HEK293 (cell line): Measurements from ENCODE around the gene ACKR3.

Experiments used
- CTCF ChIA-PET: fragments of 350-600 bp; formaldehyde crosslinking; extraction: SDS; loops from one replicate; lab custom pipeline; 2021; ENCODE audit warnings: antibody characterized with exemption; lab: Yijun Ruan, JAX
- POLR2A ChIA-PET: fragments of 300-600 bp; formaldehyde crosslinking; extraction: SDS; loops from one replicate; lab custom pipeline; 2020; ENCODE audit warnings: antibody characterized with exemption, inconsistent platforms; lab: Yijun Ruan, JAX
- H3K27ac ChIP-seq: fragments of 200-500 bp; sonication (Bioruptor generic); 2 replicates; pipeline ENCODE4 v1.5.1; 2014; ENCODE audit warnings: low read depth, low read length, control low read depth, inconsistent platforms; ENCODE audit errors: extremely low read depth
- H3K36me3 ChIP-seq, 2 experiments: fragments of 200-500 bp in 1 of 2; sonication (Bioruptor generic) in 1 of 2; 1 replicate in 1 of 2; 2 replicates in 1 of 2; pipeline ENCODE4 v1.5.1; 2014 to 2017; ENCODE audit warnings: inconsistent platforms in 2 of 2, low read length in 2 of 2; ENCODE audit not compliant: control insufficient read depth in 2 of 2, insufficient read depth in 1 of 2
- H3K4me1 ChIP-seq: fragments of 200-500 bp; sonication (Bioruptor generic); 2 replicates; pipeline ENCODE4 v1.5.1; 2014; ENCODE audit warnings: mild to moderate bottlenecking, low read length, inconsistent platforms; ENCODE audit not compliant: control insufficient read depth, insufficient read depth
- H3K4me3 ChIP-seq: 2 replicates; pipeline ENCODE4 v1.5.1; 2011; ENCODE audit warnings: low read depth, mild to moderate bottlenecking, control low read depth, low read length, moderate library complexity
- H3K9me3 ChIP-seq: fragments of 200-500 bp; sonication (Bioruptor generic); 2 replicates; pipeline ENCODE4 v1.5.1; 2014; ENCODE audit warnings: low read depth, low read length, inconsistent platforms; ENCODE audit not compliant: control insufficient read depth, insufficient read depth
- PRDM2 ChIP-seq: fragments of 450-650 bp; formaldehyde crosslinking; IDR thresholded peaks from 2 replicates; pipeline ENCODE4 v1.5.1; 2016; ENCODE audit warnings: missing biosample characterization, missing genetic modification characterization, borderline replicate concordance
- RBAK ChIP-seq: fragments of 450-650 bp; formaldehyde crosslinking; IDR thresholded peaks from 2 replicates; pipeline ENCODE4 v1.5.1; 2016; ENCODE audit warnings: missing biosample characterization, missing genetic modification characterization
- SCRT1 ChIP-seq: fragments of 450-650 bp; formaldehyde crosslinking; IDR thresholded peaks from 2 replicates; pipeline ENCODE4 v1.5.1; 2016; ENCODE audit warnings: missing biosample characterization, missing genetic modification characterization, borderline replicate concordance
- SETDB1 ChIP-seq: IDR thresholded peaks from one replicate; pipeline ENCODE4 v1.6.1; 2017; ENCODE audit warnings: mild to moderate bottlenecking, low read length, moderate library complexity, mixed read lengths; ENCODE audit not compliant: insufficient read length
- YY1 ChIP-seq: fragments of 450-650 bp; formaldehyde crosslinking; IDR thresholded peaks from 2 replicates; pipeline ENCODE4 v1.5.1; 2018; ENCODE audit warnings: missing biosample characterization, missing genetic modification characterization
- ZBTB1 ChIP-seq: fragments of 450-650 bp; formaldehyde crosslinking; IDR thresholded peaks from 2 replicates; pipeline ENCODE4 v1.5.1; 2016; ENCODE audit warnings: missing biosample characterization, missing genetic modification characterization
- ZBTB20 ChIP-seq: fragments of 450-650 bp; formaldehyde crosslinking; IDR thresholded peaks from 2 replicates; pipeline ENCODE4 v1.5.1; 2016; ENCODE audit warnings: missing biosample characterization, missing genetic modification characterization
- ZNF146 ChIP-seq: fragments of 450-650 bp; formaldehyde crosslinking; IDR thresholded peaks from 2 replicates; pipeline ENCODE4 v1.5.1; 2016; ENCODE audit warnings: missing biosample characterization, missing genetic modification characterization
- ZNF214 ChIP-seq: fragments of 450-650 bp; formaldehyde crosslinking; IDR thresholded peaks from 2 replicates; pipeline ENCODE4 v1.5.1; 2017; ENCODE audit warnings: missing biosample characterization, mild to moderate bottlenecking, missing genetic modification characterization, borderline replicate concordance
- ZNF24 ChIP-seq: fragments of 450-650 bp; formaldehyde crosslinking; IDR thresholded peaks from 2 replicates; pipeline ENCODE4 v1.5.1; 2016; ENCODE audit warnings: missing biosample characterization, missing genetic modification characterization
- ZNF292 ChIP-seq: fragments of 450-650 bp; formaldehyde crosslinking; IDR thresholded peaks from 2 replicates; pipeline ENCODE4 v1.5.1; 2016; ENCODE audit warnings: low read depth, missing biosample characterization, missing genetic modification characterization, borderline replicate concordance
- ZNF514 ChIP-seq: fragments of 450-650 bp; formaldehyde crosslinking; IDR thresholded peaks from 2 replicates; pipeline ENCODE4 v1.5.1; 2016; ENCODE audit warnings: missing biosample characterization, missing genetic modification characterization
- ZNF530 ChIP-seq: fragments of 450-650 bp; formaldehyde crosslinking; IDR thresholded peaks from 2 replicates; pipeline ENCODE4 v1.5.1; 2016; ENCODE audit warnings: low read depth, missing biosample characterization, missing genetic modification characterization
- ZNF585B ChIP-seq: fragments of 450-650 bp; formaldehyde crosslinking; IDR thresholded peaks from 2 replicates; pipeline ENCODE4 v1.5.1; 2016; ENCODE audit warnings: missing biosample characterization, missing genetic modification characterization
- ZNF600 ChIP-seq: fragments of 450-650 bp; formaldehyde crosslinking; IDR thresholded peaks from 2 replicates; pipeline ENCODE4 v1.5.1; 2016; ENCODE audit warnings: missing biosample characterization, missing genetic modification characterization
- ZNF626 ChIP-seq: fragments of 450-650 bp; sonication (Bioruptor Pico); formaldehyde crosslinking; IDR thresholded peaks from 2 replicates; pipeline ENCODE4 v1.5.1; 2018; ENCODE audit warnings: missing biosample characterization, missing genetic modification characterization, inconsistent platforms
- ZNF629 ChIP-seq: fragments of 450-650 bp; formaldehyde crosslinking; IDR thresholded peaks from 2 replicates; pipeline ENCODE4 v1.5.1; 2017; ENCODE audit warnings: missing biosample characterization, missing genetic modification characterization
- ZNF670 ChIP-seq: fragments of 450-650 bp; formaldehyde crosslinking; IDR thresholded peaks from 2 replicates; pipeline ENCODE4 v1.5.1; 2016; ENCODE audit warnings: missing biosample characterization, missing genetic modification characterization, low read depth
- ZNF777 ChIP-seq: fragments of 450-650 bp; formaldehyde crosslinking; IDR thresholded peaks from 2 replicates; pipeline ENCODE4 v1.5.1; 2017; ENCODE audit warnings: missing biosample characterization, missing genetic modification characterization, borderline replicate concordance
- TF ChIP-seq, protein P1 (sequence below): fragments of 450-650 bp; formaldehyde crosslinking; conservative IDR thresholded peaks from 2 replicates; pipeline ENCODE4 v1.5.1; 2016; ENCODE audit warnings: low read depth, missing biosample characterization, missing genetic modification characterization

Gene ACKR3

DNA sequence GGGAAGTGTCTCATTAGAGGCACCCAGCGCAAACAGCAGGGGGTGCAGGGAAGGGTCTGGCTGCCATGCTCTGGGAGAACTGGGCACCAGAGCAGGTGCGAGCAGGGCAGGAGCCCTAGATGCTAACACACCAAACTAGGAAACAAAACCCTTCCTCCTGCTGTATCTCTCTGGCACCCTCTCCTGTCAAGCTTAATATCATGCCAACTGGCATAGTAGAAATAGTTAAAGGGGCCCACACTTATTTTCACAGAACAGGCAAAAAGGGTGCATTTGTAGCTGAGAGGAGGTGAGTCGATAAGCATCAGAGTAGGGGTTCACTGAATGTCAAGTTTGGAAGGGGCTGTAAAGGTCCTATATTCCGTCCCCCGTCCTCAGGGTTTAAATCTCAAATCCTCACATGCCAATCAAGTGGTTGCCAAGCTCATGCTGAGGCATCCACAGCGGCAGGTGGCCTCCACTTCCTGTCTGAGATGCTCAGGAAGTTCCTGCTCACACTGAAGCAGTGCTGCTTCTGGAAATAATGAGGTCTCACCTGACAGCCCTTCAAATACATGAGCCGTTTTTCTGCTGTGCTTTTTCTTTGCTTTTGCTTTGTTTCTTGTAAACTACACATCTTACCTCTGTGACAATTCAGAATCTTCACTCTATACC, 14.9 kb upstream of the ACKR3 start:
- CTCF ChIA-PET, result no interaction called here
- Histone ChIP-seq H3K4me3 (no peak overlapping the region), H3K4me1 (no peaks in the 10 kb centered on the region; the same call in 1 of the 2 replicates), H3K36me3 (no peaks in the 10 kb centered on the region), H3K27ac (no peak overlapping the region), H3K9me3 (no peaks in the 10 kb centered on the region)
- TF ChIP-seq ZNF24 (tag by site-specific recombination) (no peak), SETDB1 (peak; percentile 48)
- POLR2A ChIA-PET, result no interaction called here

GRCh38 chr2:236555481-236555880, 14.1 kb upstream of the ACKR3 start:
- no peak overlapping the region for H3K4me3 ChIP-seq
- H3K36me3 ChIP-seq, result no peaks in the 10 kb centered on the region
- no peak overlapping the region for H3K27ac ChIP-seq
- ChIA-PET CTCF (interaction anchor here (0.6 kb wide), 1 partner anchor 56 kb away, joined by 3 read pairs; no protein-coding TSS in a partner anchor), POLR2A (no interaction called here)
- H3K4me1 ChIP-seq, result no peaks in the 10 kb centered on the region; the same call in 1 of the 2 replicates
- H3K9me3 ChIP-seq, result no peaks in the 10 kb centered on the region
- TF ChIP-seq ZNF777 (tag by site-specific recombination), result no peak
- no peak for TF ChIP-seq ZNF670 (tag by site-specific recombination)
- no peak for TF ChIP-seq ZNF514 (tag by site-specific recombination)
- no peak for TF ChIP-seq RBAK (tag by site-specific recombination)
- TF ChIP-seq ZNF530 (tag by site-specific recombination), result no peak
- no peak for TF ChIP-seq ZNF585B (tag by site-specific recombination)
- TF ChIP-seq PRDM2 (tag by site-specific recombination), result no peak
- TF ChIP-seq ZNF626, result no peak
- TF ChIP-seq, protein P1, sequence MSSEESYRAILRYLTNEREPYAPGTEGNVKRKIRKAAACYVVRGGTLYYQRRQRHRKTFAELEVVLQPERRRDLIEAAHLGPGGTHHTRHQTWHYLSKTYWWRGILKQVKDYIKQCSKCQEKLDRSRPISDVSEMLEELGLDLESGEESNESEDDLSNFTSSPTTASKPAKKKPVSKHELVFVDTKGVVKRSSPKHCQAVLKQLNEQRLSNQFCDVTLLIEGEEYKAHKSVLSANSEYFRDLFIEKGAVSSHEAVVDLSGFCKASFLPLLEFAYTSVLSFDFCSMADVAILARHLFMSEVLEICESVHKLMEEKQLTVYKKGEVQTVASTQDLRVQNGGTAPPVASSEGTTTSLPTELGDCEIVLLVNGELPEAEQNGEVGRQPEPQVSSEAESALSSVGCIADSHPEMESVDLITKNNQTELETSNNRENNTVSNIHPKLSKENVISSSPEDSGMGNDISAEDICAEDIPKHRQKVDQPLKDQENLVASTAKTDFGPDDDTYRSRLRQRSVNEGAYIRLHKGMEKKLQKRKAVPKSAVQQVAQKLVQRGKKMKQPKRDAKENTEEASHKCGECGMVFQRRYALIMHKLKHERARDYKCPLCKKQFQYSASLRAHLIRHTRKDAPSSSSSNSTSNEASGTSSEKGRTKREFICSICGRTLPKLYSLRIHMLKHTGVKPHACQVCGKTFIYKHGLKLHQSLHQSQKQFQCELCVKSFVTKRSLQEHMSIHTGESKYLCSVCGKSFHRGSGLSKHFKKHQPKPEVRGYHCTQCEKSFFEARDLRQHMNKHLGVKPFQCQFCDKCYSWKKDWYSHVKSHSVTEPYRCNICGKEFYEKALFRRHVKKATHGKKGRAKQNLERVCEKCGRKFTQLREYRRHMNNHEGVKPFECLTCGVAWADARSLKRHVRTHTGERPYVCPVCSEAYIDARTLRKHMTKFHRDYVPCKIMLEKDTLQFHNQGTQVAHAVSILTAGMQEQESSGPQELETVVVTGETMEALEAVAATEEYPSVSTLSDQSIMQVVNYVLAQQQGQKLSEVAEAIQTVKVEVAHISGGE (tag by site-specific recombination), result no peak
- TF ChIP-seq ZBTB20 (tag by site-specific recombination), result no peak
- TF ChIP-seq SCRT1 (tag by site-specific recombination), result no peak
- no peak for TF ChIP-seq ZNF146 (tag by site-specific recombination)
- no peak for TF ChIP-seq ZNF292
- no peak for TF ChIP-seq ZNF600 (tag by site-specific recombination)
- no peak for TF ChIP-seq ZBTB1 (tag by site-specific recombination)
- no peak for TF ChIP-seq ZNF214 (tag by site-specific recombination)
- TF ChIP-seq YY1, result no peak
- TF ChIP-seq ZNF629 (tag by site-specific recombination), result no peak
